PC-3 (cell line): ENCODE results near the gene CYGB. TPM values are rescaled to one million over a fixed set of nuclear protein-coding genes. Genes with fewer than 3 reads are reported as not detected.

ENCODE experiments used
- ATAC-seq: fragments of 200-7000 bp; cut with Tn5 transposase; 2 replicates; pipeline ENCODE4 v1.9.1; 2020; ENCODE audit warnings: mild to moderate bottlenecking, moderate library complexity
- BruUV-seq: library from RNA; stranded (reverse); fragments of 400-500 nt; replicated peaks from 2 replicates; lab custom pipeline; 2021; lab: Mats Ljungman, UMichigan
- CTCF ChIA-PET: fragments of 300-600 bp; sonication (Branson Sonifier 250); formaldehyde crosslinking; loops from one replicate; lab custom pipeline; 2022; ENCODE audit warnings: antibody characterized with exemption; lab: Charles Lee
- POLR2A ChIA-PET: fragments of 300-600 bp; sonication (Branson Sonifier 250); formaldehyde crosslinking; loops from one replicate; lab custom pipeline; 2022; ENCODE audit warnings: antibody characterized with exemption; ENCODE audit not compliant: unreplicated experiment; lab: Charles Lee
- DNase-seq: peaks from one replicate; pipeline ENCODE4 v3.0.0-alpha.2; 2015
- H2AFZ ChIP-seq: fragments of 300-600 bp; sonication (generic); 2 replicates; pipeline ENCODE4 v1.6.0; 2016; ENCODE audit warnings: antibody characterized with exemption, low read length
- H3F3A ChIP-seq: fragments of 300-600 bp; sonication (generic); one replicate; pipeline ENCODE4 v1.6.0; 2017; ENCODE audit warnings: antibody characterized with exemption, low read length, control low read depth, mild to moderate bottlenecking; ENCODE audit not compliant: unreplicated experiment
- H3K27ac ChIP-seq: fragments of 300-600 bp; sonication (generic); 2 replicates; pipeline ENCODE4 v1.5.1; 2016; ENCODE audit warnings: mild to moderate bottlenecking, low read length
- H3K27me3 ChIP-seq: fragments of 300-600 bp; sonication (generic); 2 replicates; pipeline ENCODE4 v1.6.1; 2016; ENCODE audit warnings: low read length, mixed read lengths
- H3K36me3 ChIP-seq: fragments of 300-600 bp; sonication (generic); 2 replicates; pipeline ENCODE4 v1.6.1; 2016; ENCODE audit warnings: low read depth, mixed run types, low read length, mixed read lengths
- H3K4me1 ChIP-seq: fragments of 300-600 bp; sonication (generic); 2 replicates; pipeline ENCODE4 v1.5.1; 2016; ENCODE audit warnings: low read length; ENCODE audit not compliant: insufficient read depth
- H3K4me2 ChIP-seq: fragments of 300-600 bp; sonication (generic); 2 replicates; pipeline ENCODE4 v1.6.0; 2016; ENCODE audit warnings: low read length
- H3K4me3 ChIP-seq: fragments of 300-600 bp; sonication (generic); 2 replicates; pipeline ENCODE4 v1.5.1; 2016; ENCODE audit warnings: mild to moderate bottlenecking, low read length, mixed read lengths
- H3K79me2 ChIP-seq: fragments of 300-600 bp; sonication (generic); 2 replicates; pipeline ENCODE4 v1.6.1; 2017; ENCODE audit warnings: low read length, mixed read lengths
- H3K9ac ChIP-seq: fragments of 300-600 bp; sonication (generic); 2 replicates; pipeline ENCODE4 v1.6.0; 2016; ENCODE audit warnings: mild to moderate bottlenecking, low read length
- H3K9me2 ChIP-seq: fragments of 300-600 bp; sonication (generic); replicated peaks from 2 replicates; pipeline ENCODE4 v1.6.1; 2016; ENCODE audit warnings: mixed run types, low read length, mixed read lengths
- H3K9me3 ChIP-seq: fragments of 300-600 bp; sonication (generic); 2 replicates; pipeline ENCODE4 v1.6.1; 2016; ENCODE audit warnings: low read length, mixed read lengths
- H4K20me1 ChIP-seq: fragments of 300-600 bp; sonication (generic); 2 replicates; pipeline ENCODE4 v1.6.1; 2016; ENCODE audit warnings: low read length, mixed read lengths
- CTCF ChIP-seq: fragments of 300-600 bp; sonication (generic); conservative IDR thresholded peaks from 2 replicates; pipeline ENCODE4 v1.5.1; 2017; ENCODE audit warnings: antibody characterized with exemption, low read depth, mild to moderate bottlenecking, low read length
- EZH2 ChIP-seq: fragments of 300-600 bp; sonication (generic); IDR thresholded peaks from one replicate; pipeline ENCODE4 v1.6.1; 2017; ENCODE audit warnings: antibody characterized with exemption, mild to moderate bottlenecking, low read length; ENCODE audit not compliant: unreplicated experiment
- EZH2phosphoT487 ChIP-seq: fragments of 300-600 bp; sonication (generic); IDR thresholded peaks from 2 replicates; pipeline ENCODE4 v1.6.1; 2018; ENCODE audit warnings: mild to moderate bottlenecking, antibody characterized with exemption, low read length, borderline replicate concordance
- intact Hi-C: fragments of 100-400 bp; cut with micrococcal nuclease; formaldehyde crosslinking; loops from 2 replicates; pipeline ENCODE4 v1.9.0; 2023
- total RNA-seq: library from RNA; depleted of rRNA; stranded (reverse); fragments of >200 nt; gene quantifications from 2 replicates; pipeline ENCODE4 v1.2.3, GENCODE V29; 2014

The CYGB gene
- total RNA-seq, 1 experiment from 2014 or later = 0.62 TPM

GRCh38 chr17:76498876-76499251, 38.6 kb downstream of the CYGB start:
- no peaks in the 10 kb centered on the region for H3K36me3 ChIP-seq
- peak overlapping the region; percentile 83 for H3K4me2 ChIP-seq
- H3K27me3 ChIP-seq = no peaks in the 10 kb centered on the region
- peaks cover 33% of the 10 kb centered on the region for H3K4me1 ChIP-seq
- no peaks in the 10 kb centered on the region for H3K9me3 ChIP-seq
- intact Hi-C loops = no loop called here
- CTCF ChIA-PET = no interaction called here
- TF ChIP-seq EZH2phosphoT487 (no peak), CTCF (no peak), EZH2 (no peak)
- H3K79me2 ChIP-seq = peaks cover 51% of the 10 kb centered on the region
- H3K9me2 ChIP-seq = no peaks in the 10 kb centered on the region
- peak overlapping the region; percentile 31 for H3K9ac ChIP-seq
- H4K20me1 ChIP-seq = peaks cover 7% of the 10 kb centered on the region; the same call in 1 of the 2 replicates
- POLR2A ChIA-PET = no interaction called here
- H3F3A ChIP-seq = no peaks in the 10 kb centered on the region
- no peak for ATAC-seq
- no peak for DNase-seq
- no TSS peak for BruUV-seq
- peak overlapping the region; percentile 98 for H3K4me3 ChIP-seq
- H2AFZ ChIP-seq = no peak overlapping the region
- H3K27ac ChIP-seq = peak overlapping the region; percentile 62

DNA sequence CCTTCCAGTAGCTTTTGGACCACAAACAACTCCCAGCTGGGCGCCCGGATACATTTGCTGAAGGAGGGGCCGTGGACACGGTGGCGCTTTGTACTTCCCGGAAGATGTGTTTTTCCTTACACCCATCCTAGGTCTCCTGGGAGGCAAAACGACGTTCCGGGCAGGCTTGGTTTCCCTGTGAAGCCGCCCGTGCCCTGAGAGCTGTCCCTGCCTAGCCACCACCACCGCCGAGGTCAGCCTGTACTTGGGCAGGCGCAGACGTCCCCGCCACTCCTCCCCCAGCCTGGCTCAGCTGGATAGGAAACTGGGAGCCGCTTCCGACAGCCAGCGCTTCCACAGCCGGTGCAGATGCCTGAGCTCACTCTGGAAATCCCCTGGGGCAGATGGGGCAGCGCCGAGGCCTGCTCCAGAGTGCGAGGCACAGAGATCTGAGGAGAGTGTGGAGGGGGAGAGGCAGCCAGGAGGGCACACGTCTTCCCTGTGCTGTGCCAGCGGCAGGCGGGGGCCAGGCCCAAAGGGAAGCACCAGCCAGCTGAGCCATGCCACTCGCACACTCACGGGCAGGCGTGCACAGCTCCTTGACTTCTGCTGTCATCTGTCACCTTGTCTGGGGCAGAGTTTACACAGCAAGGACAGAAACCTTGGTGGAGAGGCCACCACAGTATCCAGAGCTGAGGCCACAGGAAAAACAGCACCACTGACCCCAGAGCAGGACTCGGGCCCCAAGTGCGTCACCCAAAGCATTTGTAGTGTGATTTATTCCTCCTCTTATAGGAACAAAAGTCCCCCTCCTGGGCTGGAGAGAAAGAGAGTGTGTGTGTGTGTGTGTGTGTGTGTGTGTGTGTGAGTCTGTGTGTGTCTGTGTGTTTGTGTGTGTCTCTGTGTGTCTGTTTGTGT, 39.3 kb downstream of the CYGB start:
- peak; percentile 89 for DNase-seq
- Histone ChIP-seq H3K9me2 (no peaks in the 10 kb centered on the region), H3F3A (no peaks in the 10 kb centered on the region), H3K9ac (peak overlapping the region; percentile 31), H3K4me3 (peak overlapping the region; percentile 98), H2AFZ (peak overlapping the region; percentile 39), H3K27ac (peak overlapping the region; percentile 62), H3K36me3 (no peaks in the 10 kb centered on the region), H3K4me1 (peaks cover 39% of the 10 kb centered on the region), H4K20me1 (peaks cover 7% of the 10 kb centered on the region; the same call in 1 of the 2 replicates), H3K27me3 (no peaks in the 10 kb centered on the region), H3K4me2 (peak overlapping the region; percentile 83), H3K9me3 (no peaks in the 10 kb centered on the region), H3K79me2 (peaks cover 51% of the 10 kb centered on the region)
- intact Hi-C loops = no loop called here
- BruUV-seq = no TSS peak
- CTCF ChIA-PET = interaction anchor here (0.6 kb wide), 1 partner anchor 114 kb away, joined by 3 read pairs; the partner anchor contains the start of gene SPHK1
- POLR2A ChIA-PET = interaction anchor here (0.5 to 0.6 kb wide), 2 partner anchors 29 to 257 kb away, joined by 3 to 5 read pairs; no protein-coding TSS in a partner anchor
- TF ChIP-seq EZH2 (no peak), EZH2phosphoT487 (no peak), CTCF (no peak)
- peak; percentile 52 for ATAC-seq

- Histone ChIP-seq H3K4me1 (peaks cover 44% of the 10 kb centered on the region), H3K4me3 (peak overlapping the region; percentile 98), H3K9me3 (no peaks in the 10 kb centered on the region), H3K79me2 (peaks cover 51% of the 10 kb centered on the region), H3K9ac (peak overlapping the region; percentile 31), H3K4me2 (peak overlapping the region; percentile 83), H3F3A (no peaks in the 10 kb centered on the region), H2AFZ (peak overlapping the region; percentile 39), H4K20me1 (peaks cover 7% of the 10 kb centered on the region; the same call in 1 of the 2 replicates), H3K9me2 (no peaks in the 10 kb centered on the region), H3K27ac (peak overlapping the region; percentile 62), H3K36me3 (no peaks in the 10 kb centered on the region), H3K27me3 (no peaks in the 10 kb centered on the region)
- TF ChIP-seq EZH2phosphoT487 (no peak), EZH2 (no peak), CTCF (no peak)
- CTCF ChIA-PET = interaction anchor here (0.6 kb wide), 1 partner anchor 113 kb away, joined by 3 read pairs; the partner anchor contains the start of gene SPHK1
- ATAC-seq (no peak), DNase-seq (no peak)
- POLR2A ChIA-PET = interaction anchor here (0.5 to 0.6 kb wide), 2 partner anchors 30 to 257 kb away, joined by 3 to 5 read pairs; no protein-coding TSS in a partner anchor
- BruUV-seq = no TSS peak
- intact Hi-C loops = no loop called here
Observed at GRCh38 chr17:76497699-76497978, 39.9 kb downstream of the CYGB start.
